CD4-positive, alpha-beta T cell treated with Interleukin-17A for 4 hours (primary cell): Measurements from ENCODE around the gene PACRGL.
"Not testable (repeated sequence)": the region's sequence is repeated elsewhere in the genome, so short reads cannot be mapped to it uniquely, and the experiment has no call there.

ENCODE experiments used
- DNase-seq: peaks from one replicate; pipeline ENCODE4 v3.0.0-alpha.2; 2020; ENCODE audit warnings: mixed read lengths

PACRGL gene

DNA sequence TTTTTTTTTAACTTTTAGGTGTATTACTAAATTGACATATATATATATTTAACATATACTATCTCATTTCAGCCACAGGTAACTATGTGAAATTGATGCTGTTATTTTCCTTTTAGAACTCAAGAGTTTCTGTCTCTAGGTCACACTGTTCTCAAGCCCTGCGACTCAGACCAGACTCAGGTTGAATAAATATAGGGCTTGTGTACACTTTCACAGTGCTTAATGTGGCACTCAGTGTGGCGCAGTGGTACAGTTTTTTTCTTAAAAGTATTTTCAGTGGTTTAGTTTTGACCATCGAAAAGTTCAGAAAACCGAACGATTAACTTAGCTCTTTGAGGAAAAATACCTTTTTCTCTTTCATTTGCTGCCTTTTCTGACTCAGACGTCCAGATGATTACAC lies 24.7 kb downstream of the PACRGL start:
- DNase-seq = no peak

DNA sequence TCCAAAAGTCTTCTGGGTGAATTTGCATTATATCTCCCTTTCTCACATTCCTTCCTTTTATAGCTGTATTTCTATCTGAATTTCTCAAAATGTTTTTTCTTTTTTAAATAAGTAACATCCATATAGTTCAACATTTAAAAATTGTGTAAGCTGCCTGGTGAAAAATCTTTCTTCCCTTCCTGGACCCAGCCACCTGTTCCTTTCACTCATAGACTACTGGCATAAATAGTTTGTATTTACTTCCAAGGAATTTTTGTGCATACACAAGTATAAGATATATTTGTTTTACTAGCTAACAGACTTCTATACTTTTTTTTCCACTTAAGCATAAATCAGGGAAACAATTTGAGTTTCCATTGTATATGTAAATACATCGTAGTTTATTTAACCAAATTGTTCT lies 35.7 kb downstream of the PACRGL start:
- no peak for DNase-seq

DNA sequence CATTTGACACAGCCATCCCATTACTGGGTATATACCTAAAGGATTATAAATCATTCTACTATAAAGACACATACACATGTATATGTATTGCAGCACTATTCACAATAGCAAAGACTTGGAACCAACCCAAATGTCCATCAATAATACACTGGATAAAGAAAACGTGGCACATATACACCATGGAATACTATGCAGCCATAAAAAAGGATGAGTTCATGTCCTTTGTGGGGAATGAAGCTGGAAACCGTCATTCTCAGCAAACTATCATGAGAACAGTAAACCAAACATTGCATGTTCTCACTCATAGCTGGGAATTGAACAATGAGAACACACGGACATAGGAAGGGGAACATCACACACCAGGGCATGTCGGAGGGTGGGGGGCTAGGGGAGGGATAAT lies 45.7 kb downstream of the PACRGL start:
- not testable (repeated sequence) for DNase-seq

DNA sequence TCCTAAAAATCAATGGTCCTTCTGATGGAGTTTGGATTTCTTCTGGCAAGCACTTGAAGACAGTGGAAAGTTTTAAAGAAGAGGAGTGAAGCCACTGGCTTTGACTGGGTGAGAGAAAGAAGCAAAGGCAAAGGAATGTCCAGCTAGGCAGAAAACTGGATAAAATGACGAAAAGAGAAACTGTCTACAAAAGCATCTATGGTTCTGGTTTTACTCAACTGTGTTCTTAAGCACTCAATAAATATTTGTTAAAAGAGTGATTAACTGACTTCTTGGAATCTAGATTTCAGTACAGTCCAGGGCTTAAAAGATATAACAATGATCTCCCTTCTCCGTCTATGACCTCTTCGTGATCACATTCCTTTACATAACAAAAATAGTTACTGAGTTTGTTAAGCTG lies 52.4 kb downstream of the PACRGL start:
- DNase-seq = no peak

DNA sequence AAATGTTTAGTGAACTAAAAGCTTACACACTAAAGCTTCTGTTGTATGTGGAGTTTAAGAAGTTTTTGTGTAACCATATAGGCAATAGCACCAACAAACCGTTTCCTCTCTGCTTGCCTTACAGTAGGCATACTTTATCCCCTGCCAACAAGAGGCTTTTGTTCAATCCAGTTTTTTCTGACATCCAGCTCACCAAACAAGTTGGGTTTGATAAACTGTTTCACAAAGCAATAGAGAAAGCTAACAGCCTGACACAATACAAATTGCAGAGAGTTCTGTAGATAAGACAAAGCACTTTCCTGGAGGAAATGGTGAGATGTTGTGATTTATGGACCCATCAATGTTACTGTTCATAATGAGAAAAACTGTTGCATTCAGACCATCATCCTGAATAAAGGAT lies 53.8 kb downstream of the PACRGL start:
- no peak for DNase-seq

DNA sequence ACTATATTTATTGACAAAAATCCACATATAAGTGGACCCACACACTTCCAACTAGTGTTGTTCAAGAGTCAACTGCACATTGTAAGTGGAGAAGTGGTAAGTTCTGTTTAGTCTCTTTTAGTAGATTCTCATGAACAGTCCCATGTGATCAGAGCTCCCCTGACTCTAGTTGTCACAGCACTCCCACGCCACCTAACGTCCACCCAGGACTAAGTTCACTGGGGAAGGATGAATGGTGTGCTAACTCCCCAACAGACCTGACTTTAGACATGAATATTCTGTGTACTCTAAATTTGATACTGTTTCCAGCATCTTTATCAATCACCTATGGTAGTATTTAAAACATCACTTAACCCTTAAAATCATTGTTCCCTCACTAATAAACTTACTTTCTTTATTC lies 59.8 kb downstream of the PACRGL start:
- DNase-seq = no peak

DNA sequence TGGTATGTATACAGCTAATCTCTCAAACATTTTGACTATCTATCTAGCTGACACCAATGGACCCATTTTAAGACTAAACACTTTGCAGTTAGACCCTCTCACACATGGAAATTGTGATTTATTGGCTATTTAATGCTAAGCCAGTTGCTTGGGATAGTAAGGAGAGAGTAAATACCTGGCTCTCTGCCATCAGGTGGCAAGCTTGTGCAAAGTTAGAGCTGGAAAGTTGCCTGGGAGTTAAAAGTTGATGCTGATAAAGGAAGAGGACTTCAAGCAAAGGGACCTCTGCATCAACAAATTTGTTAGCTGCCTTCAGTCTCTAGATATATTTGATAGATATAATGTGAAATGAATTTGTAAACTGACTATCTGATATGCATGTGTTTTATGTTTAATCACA lies 61.1 kb downstream of the PACRGL start:
- no peak for DNase-seq

DNA sequence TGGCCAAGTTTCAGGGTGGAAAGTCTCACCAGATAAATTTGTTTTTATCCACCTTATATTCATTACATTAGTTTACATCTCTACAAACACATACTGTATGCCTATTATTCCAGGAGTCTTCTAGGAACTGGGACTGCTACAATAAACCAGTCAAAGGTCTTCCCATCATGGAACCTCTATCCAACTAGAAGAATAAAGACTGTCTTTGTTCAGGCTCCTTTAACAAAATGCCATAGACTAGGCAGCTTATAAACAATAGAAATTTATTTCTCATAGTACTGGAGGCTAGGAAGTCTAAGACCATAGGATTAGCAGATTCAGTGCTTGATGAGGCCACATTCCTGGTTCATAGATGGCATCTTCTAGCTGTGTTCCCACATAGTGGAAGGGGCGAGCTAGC lies 61.6 kb downstream of the PACRGL start:
- DNase-seq = no peak

DNA sequence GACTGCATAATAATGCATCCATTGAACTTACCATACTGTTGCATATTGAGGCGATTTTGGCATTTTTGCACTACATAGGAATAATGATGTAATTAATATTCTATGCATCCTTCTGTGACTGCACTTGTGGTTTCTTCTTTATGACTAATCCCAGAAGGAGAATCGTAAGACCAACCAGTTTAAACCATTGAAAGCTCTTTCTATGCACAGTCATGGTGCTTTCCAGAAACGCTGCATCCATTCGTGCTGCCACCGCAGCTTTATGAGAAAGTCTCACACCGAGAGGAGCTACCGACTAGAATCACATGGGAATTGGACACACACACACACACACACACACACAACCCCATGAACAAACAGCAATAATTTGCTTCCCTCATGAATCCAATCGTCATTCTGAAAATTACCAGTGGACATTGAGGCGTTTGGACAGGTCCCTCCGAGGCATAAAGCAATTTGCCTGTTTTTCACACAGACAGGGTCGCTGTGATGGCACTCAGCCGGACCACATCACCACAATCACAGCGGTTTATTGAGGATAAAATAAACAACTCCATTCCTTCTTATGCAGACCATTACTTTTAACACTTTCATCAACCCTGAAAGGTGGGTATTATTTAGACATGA lies 64.2 kb downstream of the PACRGL start:
- no peak for DNase-seq

DNA sequence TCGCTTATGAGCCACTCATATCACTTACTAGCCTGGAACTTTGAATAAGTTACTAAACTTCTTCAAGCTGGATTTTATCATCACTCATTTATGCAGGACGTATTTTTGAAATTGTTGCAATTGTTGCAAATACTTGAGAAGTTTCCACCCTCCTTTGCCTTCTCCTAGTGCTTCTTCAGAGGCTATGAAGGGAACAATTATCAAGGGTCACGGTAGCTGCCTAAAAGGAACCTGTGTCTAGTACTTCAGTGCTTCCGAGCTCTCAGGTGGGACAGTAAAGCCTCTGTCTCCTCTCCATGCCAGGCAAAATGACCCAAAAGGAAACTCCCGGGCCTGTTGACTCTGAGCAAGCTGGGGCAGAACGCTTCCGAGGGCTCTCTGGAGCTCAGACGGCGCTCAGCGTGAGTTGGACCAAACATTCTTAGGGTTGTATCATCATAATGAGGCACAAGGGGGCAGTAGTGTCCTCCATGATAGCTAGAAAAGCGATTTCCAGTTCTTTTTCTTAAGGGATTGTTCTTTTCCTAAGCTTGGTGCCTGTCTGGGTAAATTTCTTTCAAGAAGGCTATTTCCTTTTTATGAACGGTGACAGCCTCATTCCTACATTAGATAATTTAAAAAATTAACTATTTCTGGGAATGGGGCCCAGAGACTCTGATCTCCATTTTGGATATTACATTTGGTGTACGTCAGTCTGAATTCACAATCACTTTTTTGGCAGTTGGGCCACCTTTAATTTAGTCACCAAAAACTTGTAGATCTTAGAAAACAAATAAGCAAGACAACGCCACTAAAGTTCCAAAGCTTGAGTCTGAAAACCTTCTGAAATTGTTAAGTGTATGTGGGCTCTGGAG lies 73.1 kb downstream of the PACRGL start:
- peak; percentile 9 for DNase-seq

DNA sequence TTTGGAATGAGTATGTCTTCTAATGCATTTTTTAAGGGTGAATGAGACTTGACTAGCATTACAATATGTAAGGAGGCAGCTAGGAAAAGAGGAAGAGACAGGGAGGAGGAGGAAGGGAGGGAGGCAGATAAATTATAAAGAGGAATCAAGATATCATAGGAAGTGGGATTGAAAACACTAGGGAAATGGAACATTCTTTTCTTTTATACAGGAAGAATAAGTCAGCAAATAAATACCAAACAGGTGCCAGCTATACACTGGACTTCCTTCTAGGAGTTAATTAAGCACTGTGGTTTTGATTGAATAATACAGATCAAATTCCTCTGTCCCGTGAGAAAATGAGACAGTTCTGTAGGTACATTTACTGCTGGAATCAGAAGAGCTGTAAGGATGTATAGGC lies 78.6 kb downstream of the PACRGL start:
- DNase-seq = no peak

DNA sequence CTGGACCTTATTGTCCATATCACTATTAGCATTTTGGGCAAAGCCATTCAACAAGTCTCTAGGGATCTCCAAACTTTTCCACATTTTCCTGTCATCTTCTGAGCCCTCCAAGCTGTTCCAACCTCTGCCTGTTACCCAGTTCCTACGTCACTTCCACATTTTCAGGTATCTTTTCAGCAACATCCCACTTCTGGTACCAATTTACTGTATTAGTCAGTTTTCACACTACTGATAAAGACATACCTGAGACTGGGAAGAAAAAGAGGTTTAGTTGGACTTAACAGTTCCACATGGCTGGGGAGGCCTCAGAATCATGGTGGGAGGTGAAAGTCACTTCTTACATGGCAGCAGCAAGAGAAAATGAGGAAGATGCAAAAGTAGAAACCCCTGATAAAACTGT lies 82.9 kb downstream of the PACRGL start:
- not testable (repeated sequence) for DNase-seq

DNA sequence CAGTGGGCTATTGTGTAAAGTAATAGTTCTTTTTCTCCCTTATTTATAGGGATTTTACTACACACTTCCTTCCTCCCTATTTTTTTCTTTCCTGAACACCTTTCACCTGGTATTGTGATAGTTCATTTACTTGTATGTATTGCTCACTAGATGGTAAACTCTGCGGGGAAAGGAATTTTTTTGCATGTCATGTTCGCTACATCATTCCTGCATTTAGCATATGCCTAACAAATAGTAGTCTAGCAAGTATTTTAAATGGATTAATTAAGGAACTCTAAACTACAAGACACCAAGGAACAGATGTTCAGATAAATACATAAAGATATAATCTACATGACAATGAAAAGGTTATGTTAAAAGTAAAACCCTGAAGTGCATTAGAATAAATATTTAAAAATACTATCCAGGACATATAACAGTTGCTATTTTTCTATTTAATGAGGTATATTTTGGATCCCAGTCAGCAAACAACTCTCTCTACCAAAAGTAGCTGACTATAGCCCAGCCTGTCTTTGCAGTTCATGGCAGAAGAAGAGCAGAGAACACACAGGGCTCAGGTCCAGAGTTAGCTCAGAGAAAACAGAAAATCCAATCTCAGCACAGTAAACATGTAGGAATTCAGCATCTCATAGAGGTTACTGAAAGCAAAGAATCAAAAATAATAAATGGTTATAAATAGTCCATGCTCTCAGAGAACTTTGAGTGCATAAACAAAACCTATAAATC lies 87.8 kb downstream of the PACRGL start:
- DNase-seq = no peak
